HG03378 (cell line): ENCODE data around the gene NHSL2.

Source experiments
- ATAC-seq: cut with Tn5 transposase; IDR thresholded peaks from one replicate; pipeline ENCODE4 v1.9.1; 2021; ENCODE audit warnings: mild to moderate bottlenecking, moderate library complexity; ENCODE audit not compliant: unreplicated experiment

Gene NHSL2

DNA sequence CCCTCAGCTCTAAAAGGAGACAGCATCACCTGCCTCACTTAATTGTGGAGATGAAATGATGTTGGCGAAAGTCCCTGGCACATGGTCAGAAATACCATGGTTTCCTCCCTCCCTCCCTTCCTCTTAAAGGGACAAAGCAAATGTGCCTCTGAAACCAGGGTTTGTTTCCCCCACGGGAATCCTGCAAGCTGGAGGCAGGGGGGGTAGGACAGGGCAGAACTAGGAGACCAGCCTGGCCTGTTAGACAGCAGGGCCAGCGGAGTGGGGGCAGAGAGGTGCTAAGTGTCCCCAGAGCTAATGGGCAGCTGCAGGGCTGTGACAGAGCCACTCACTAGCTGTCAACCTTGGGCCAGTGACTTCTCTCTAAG, 215.4 kb downstream of the NHSL2 start:
- ATAC-seq = no peak

DNA sequence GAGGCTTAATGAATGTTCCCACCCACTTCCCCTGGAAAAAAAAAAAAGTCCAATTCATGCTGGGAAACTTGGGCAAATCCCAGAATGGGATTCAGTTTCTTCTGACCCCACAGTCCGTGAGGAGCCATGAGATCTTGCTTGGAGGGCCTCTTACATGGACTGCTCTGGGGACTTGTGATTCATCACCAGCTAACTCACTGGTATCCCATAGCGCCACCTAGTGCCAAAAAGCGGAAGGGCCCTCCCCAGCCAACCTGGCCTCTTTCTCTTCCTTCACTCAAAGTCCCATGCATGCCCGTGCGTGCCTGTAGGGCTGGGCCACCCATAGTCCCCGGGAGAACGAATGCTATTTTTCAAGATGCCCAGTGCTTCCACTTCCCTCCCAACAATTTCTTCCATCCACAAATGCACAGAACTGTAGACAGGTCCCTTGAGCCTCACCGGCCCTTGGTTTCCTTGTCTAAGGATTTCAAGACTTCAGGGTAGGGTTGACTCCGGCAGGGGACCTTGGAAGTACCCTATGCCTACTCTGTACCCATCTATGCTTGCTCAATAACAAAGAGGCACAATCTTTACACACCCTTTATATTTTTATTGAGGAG, 216.0 kb downstream of the NHSL2 start:
- ATAC-seq = peak; percentile 81

DNA sequence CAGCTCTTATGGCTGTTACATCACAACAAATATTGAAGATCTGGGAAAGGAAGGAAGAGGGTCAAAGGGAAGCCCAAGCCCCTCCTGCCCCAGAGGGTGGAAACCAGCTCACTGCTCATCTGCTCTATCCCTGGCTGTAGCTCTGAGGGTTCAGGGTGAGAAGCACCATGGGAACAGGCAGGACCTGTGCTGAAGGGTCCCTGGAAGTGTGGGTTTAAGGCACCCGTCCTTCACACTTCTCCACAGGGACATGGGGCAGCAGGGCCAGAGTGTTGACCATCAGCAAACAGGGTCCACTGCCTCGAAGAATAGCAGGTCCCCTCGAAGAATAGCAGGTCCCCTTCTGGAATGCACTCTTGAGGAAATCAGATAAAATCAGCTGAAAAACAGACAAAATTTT, 216.7 kb downstream of the NHSL2 start:
- ATAC-seq = no peak

DNA sequence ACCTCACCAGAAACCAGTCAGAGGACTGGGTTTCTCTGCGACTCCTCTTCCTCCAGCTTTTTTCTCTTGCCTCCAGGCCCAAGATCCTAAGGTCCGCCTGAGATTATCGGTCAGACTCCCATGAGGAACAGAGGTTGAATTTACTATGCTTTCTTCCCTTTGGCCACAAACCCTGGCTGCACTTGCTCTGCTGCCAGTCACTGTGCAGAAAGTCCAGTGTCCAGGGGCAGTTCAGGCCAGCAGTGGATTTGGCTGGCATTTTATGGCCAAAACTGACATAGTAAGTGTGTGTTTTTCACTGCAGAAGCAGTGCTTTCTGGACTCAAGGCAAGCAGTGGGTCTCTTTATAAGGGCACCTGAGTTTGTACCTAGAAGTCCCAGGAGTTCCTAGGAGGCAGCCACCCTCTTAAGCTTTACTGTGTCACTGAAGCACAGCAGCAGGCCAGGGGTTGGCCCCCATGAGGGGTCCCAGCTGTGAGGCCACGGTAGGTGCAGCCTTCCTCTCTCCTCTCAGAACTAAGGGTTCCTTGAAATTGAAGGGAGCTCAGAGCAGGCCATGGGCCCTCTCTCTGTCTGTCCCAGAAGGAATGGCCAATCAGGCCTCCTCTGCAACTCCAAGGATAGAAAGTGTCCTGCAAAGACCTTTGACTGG, 217.7 kb downstream of the NHSL2 start:
- ATAC-seq = no peak

GRCh38 chrX:72128881-72129280, 218.2 kb downstream of the NHSL2 start:
- no peak for ATAC-seq

GRCh38 chrX:72129661-72130060, 219.0 kb downstream of the NHSL2 start:
- ATAC-seq = no peak

GRCh38 chrX:72130156-72130761, 219.6 kb downstream of the NHSL2 start:
- no peak for ATAC-seq

- no peak for ATAC-seq
Measured at GRCh38 chrX:72130762-72131250, 220.2 kb downstream of the NHSL2 start.

DNA sequence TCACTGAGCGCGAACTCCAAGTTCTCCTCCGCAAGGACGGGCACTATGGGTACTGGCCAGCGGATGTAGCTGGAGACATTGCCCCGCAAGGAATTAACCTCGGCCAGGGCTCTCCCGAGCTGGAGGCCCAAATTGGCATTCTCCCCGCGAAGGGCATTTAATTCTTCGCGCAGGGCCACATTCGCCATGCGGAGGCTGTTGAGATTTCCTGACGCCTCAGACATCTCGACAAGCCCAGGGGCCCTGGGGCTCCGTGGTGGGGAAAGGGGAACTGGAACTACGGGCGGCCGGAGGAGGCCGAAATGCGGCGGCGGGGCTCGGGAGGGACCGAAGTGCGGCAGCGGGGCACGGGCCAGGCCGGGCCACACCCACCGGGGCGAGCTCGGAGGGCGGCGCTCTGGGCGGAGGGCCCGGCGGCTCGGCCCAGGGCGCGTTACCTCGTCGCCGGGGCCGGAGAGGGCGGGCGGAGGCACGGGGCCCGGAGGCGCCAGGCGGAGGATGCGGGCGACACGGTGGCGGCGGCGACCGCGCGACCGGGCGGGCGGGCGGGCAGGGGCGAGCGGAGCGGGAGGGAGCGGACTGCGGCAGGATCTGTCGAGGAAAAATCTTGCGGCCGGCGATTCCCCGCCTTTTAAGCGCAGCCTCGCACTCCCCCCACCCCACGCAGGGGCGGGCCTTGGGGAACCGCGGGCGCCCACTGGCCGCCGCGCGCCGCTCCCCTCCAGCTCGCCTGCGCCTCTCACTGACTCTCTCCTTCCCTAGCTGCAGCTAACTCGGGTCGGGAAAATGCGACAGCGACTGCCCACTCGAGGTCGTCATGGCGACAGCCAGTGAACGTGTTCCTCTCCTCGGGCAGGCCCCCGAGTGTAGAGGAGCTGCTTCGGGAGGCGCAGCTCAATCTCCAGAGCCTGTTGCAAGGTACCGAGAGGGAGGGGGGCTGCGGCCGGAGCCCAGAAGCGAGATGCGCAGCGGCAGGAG, 221.0 kb downstream of the NHSL2 start, which contains the start of gene RTL5:
Gene RTL5, minus strand, starts transcription at position 599 of the 978 bp plus-strand sequence.
- ATAC-seq = peak; percentile 47

DNA sequence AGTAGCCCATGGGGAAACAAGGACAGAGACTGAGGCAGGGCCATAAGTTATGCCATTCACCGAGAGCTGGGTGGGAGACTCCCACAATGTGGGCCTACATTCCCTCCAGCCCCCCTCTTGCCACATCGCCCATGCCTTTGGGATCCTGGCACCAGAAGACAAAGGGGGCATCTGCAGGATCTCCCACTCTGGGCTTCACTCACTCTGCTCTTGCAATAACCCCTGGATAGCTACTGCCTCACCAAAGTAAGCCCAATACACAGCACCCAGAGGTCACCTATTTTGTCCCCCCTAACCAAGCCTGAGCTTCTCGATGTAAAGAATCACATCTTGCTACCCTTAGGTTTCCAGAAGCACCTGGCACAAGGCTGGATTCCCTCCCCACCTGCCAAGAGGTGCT, 221.8 kb downstream of the NHSL2 start:
- ATAC-seq = no peak

- no peak for ATAC-seq
Measured at GRCh38 chrX:72133851-72134546, 223.4 kb downstream of the NHSL2 start.

GRCh38 chrX:72137846-72138495, 227.3 kb downstream of the NHSL2 start:
- ATAC-seq = no peak

DNA sequence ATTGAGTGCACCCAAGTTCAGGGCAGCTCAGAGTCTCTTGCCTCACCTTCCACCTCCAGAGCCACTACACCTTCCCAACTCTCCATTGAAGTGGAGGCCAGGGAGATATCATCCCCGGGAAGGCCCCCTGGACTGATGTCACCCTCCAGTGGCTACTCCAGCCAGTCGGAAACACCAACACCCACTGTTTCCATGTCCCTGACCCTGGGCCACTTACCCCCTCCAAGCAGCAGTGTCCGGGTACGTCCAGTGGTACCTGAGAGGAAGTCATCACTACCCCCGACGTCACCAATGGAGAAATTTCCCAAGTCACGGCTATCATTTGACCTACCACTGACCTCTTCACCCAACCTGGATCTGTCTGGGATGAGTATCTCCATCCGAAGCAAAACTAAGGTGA, 228.9 kb downstream of the NHSL2 start:
- no peak for ATAC-seq

GRCh38 chrX:72141372-72142004, 230.8 kb downstream of the NHSL2 start:
- peak; percentile 47 for ATAC-seq

GRCh38 chrX:72142094-72142793, 231.6 kb downstream of the NHSL2 start:
- ATAC-seq = no peak

- no peak for ATAC-seq
Measured at GRCh38 chrX:72142794-72143608, 232.4 kb downstream of the NHSL2 start.

GRCh38 chrX:72143609-72143907, 232.9 kb downstream of the NHSL2 start:
- no peak for ATAC-seq

DNA sequence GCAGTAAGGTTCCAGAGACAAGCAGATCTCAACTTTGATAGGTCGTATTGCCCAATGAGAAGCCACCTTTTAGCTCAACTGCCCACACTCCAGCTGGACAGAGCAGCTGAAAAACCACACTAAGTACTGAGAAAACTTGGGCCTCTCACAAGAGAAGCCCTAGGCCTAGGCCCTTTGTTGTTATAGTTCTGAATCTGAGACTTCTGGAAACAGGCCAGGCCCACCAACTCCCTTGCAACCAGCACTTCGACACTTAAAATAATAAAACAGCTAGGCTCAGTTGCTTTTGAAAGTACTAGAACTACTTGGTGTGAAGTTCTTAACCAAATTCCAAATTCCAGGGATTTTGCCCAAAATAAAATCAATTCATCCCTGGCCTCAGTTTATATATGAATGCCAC, 234.5 kb downstream of the NHSL2 start:
- no peak for ATAC-seq
